Stimulated activated CD8-positive, alpha-beta memory T cell treated with anti-CD3 and anti-CD28 coated beads, Interleukin-4, amount 100 ng/mL, for 24 hours (primary cell): Measurements from ENCODE around the gene PLIN5.

Source experiments
- DNase-seq: peaks from one replicate; pipeline ENCODE4 v3.0.0-alpha.2; 2020; ENCODE audit warnings: low read depth

PLIN5 gene

GRCh38 chr19:4521888-4522242 is 13.2 kb downstream of the PLIN5 start:
- DNase-seq, result no peak

DNA sequence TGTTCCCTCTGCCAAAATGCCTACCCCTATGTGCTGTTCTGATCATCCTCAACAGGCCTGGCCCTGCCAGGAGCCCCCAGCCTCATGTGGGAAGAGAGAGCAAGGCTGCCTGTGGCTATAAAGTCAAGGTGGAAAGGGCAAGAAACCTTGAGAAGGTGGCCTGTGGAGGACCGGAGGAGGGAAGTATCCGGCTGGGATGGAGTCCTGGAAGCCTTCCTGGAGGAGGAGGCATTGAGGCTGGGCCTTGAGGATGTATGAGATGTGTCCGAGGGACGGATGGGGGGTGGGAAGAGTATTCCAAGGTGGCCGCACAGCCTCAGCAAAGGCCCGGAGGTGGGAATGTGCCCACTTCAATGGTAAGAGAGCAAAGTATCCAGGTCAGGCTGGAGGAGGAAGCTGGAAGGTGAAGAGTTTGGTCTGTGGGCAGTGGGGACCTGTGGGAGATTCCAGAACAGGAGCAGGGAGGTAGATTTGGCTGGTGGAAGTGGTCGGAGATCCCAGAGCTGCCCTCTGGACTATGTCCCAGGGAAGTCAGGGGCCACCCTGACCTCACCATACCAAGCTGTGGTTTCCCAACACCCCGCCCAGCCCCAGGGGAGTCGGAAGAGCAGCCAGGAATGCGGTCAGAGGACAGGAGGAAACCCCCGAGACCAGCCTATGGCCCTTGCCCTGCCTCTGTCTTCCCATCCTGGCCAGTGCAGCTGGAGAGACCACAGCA is 13.7 kb downstream of the PLIN5 start:
- no peak for DNase-seq

- no peak for DNase-seq
Measured at GRCh38 chr19:4519521-4520277, 15.3 kb downstream of the PLIN5 start.

DNA sequence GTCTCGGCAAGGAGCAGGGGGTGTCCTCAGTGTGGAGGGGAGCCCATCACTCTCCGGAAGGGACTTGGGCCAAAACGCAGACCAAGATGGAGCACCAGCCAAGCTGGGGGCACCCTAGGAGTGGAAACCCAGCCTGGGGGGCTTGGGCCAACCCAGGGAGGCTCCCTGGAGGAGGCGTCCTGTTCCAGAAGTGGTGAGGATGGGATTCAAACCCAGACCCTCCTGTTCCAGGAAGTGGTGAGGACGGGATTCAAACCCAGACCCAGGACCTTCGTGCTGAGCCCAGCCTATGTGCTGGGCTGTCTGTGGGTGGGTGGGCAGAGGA is 15.9 kb downstream of the PLIN5 start:
- no peak for DNase-seq

DNA sequence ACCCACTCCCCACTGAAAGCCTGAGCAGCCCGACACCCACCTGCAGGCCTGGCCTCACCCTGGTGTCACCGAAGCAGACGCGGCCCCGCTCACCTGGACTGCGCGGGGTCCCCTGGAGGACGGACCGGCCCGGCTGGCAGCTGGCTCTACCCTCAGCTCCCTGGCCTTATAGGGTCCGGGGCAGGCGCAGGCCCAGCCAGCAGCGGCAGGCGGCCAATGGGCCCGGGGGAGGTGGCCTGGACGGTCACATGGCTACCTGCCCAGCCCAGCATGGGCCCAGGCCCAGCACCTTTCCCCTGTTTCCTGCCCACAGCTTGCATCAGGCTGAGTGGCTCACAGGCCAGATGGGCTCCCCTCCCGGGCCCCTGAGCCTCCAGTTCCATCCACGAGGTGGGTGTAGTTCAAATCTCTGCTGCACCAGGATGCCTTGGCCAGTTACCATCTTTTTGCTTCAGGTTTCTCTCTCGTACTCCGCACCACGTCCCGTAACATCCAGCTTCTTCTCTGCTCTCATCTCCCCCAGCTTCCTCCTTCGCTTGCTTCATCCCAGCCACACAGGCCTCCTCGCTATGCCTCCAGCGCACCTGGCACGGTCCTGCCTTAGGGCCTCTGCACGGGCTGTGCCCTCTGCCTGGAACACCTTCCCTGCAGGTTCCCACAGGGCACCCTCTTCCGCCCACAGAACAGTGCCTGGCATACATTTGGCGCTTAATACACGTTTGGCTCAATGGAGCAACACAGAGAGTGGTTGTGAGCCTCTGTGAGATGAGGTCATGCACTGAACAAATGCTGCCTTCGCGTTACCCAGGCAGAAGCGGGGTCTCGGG is 16.5 kb downstream of the PLIN5 start, which contains the start of gene PLIN4:
Gene PLIN4, minus strand, starts transcription at position 142 of the 827 bp plus-strand sequence. CDS start 214 bp downstream, outside the sequence.
- DNase-seq, result no peak

GRCh38 chr19:4517451-4518057 is 17.5 kb downstream of the PLIN5 start:
- DNase-seq, result no peak

DNA sequence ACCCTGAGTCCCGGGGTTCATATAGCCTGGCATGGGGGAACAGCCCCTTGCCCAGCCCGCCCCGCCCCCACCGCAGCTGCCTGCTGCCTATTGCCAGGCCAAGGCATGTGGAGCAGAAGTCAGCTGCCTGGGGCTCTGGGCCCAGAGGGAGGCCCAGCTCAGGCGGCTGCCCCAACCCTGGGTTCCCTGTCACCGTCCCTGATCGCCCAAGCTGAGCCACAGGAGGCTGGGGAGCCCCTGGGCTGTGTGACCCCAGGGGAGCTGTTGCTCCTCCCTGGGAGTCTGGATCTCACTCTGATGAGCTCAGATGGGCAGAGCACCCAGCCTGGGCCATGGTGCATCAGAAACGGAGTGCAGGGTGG is 18.1 kb downstream of the PLIN5 start:
- DNase-seq, result no peak

DNA sequence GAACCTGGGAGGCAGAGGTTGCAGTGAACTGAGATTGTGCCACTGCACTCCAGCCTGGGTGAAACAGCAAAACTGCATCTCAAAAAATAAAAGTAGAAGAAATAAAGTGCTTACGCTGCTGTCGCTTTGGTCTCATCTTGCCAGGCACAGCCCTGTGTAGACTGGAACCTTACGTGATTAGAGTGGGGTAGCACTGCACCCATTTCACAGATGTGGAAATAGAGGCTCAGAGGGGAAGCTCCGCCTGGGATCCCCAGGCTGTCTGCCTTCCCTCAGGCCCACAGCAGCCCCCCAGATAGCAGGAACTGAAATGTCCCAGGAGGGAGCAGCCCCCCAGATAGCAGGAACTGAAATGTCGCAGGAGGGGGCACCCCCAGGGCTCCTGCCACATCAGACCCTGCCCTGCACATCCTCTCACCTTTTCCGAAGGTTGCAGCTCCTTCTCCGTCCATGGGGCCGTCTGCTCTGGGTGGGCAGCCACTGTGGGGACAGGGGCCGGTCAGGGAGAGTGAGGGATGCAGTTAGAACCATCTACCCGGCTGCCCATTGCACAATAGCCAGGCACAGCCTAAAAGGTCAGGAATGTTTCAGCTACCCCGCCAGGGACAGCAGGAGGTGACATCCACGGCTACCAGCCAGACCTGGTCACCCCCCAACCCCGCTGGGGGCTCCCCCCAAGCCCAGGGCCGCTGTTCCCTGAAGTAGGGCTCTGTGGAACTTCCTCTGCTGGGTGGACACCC is 18.7 kb downstream of the PLIN5 start:
- no peak for DNase-seq

- DNase-seq, result no peak
Measured at GRCh38 chr19:4515732-4516131, 19.3 kb downstream of the PLIN5 start.

- DNase-seq, result no peak
Measured at GRCh38 chr19:4513248-4513647, 21.8 kb downstream of the PLIN5 start.

- DNase-seq, result no peak
Measured at GRCh38 chr19:4512070-4512469, 23.0 kb downstream of the PLIN5 start.

DNA sequence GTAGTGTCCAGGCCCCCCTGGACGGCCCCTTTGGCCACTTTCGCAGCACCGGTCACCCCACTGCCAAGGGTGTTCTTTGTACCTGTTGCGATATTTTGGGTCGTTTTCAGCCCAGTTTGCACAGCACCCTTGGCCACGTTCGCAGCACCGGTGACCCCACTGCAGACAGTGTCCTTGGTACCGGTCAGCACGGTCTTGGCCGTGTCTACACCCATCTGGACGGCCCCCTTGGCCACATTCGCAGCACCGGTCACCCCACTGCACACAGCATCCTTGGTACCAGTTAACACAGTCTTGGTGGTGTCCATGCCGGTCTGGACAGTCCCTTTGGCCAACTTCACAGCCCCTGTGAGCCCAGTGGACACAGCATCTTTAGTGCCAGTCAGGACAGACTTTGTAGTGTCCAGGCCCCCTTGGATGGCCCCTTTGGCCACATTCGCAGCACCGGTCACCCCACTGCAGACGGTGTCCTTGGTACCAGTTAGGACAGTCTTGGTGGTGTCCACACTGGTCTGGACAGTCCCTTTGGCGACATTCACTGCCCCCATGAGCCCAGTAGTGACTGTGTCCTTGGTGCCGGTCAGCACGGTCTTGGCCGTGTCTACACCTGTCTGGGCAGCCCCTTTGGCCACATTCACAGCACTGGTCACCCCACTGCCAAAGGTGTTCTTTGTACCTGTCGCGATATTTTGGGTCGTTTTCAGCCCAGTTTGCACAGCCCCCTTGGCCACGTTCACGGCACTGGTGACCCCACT is 23.5 kb downstream of the PLIN5 start:
- DNase-seq, result no peak

- DNase-seq, result no peak
Measured at GRCh38 chr19:4510435-4511255, 24.4 kb downstream of the PLIN5 start.

DNA sequence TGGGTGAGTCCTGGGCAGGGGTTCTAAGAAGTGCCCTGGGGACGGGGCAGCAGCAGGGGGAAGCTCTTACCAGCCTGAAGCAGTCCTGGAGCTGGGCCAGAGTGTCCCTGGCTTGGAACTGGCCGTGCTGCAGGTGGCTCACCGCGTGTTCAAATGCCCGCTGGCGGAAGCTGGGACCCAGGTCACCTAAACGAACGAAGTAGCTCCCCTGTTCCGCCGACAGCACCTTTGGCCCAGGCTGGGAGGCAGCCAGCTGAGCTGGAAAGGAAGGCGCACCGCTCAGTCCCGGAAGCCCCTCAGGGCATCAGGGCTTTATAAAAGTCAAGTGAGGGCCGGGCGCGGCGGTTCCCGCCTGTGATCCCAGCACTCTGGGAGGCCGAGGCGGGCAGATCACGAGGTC is 26.3 kb downstream of the PLIN5 start:
- DNase-seq, result no peak

GRCh38 chr19:4507804-4508203 is 27.2 kb downstream of the PLIN5 start:
- DNase-seq, result no peak

DNA sequence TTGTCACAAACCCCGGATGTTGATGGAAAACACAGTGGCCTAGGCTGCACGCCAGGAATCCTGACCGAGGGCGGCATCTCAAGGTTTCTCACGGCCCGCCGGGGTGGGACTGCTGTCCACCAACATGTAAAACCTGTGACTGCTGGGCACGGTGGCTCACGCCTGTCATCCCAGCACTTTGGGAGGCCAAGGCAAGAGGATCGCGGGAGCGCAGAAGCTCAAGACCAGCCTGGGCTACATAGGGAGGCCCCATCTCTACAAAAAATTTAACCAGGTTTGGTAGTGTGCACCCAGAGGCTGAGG is 27.9 kb downstream of the PLIN5 start:
- no peak for DNase-seq

GRCh38 chr19:4506449-4507149 is 28.4 kb downstream of the PLIN5 start:
- DNase-seq, result no peak

DNA sequence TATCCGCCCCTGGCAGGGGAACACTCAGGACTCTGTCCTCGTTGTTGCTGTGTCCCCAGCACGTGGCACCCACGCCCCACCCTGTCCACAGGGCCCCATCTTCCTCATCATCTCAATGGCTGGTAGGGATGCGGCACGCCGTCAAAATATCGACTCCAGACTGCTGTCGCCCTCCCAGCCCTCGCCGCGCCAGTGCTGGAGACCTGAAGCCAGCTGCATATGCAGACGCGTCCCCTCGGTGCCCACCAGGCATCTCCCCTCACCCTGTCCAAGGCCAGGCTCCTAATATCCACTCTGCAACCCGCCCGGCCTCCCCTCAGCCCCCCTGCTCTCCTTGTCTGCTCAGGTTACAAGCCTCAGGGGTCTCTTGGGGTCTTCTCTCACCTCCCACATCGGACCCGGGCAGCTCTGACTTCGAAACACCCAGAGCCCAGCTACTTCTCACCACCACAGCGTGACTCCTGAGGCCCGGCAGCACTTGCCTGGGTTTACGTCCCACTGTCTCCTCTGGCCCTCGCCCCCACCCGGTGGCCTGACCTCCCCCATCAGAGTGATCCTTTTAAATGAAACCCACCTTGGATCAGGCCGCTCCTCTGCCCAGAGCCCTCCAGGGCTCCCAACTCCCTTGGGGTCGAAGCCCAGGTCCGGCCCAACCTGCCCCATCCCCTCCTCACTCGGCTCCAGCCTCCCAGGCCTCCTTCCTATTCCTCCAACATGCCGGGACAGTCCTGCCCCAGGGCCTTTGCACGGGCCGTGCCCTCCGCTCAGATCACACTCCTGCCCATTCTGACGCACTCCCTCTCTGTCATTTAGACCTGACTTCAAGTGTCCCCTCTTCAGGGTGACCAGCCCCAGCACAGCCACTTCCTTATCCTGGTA is 29.2 kb downstream of the PLIN5 start:
- DNase-seq, result no peak
